HTERT RPE-1 (cell line): ENCODE results near the gene SPRR1A.

ENCODE experiments used
- in situ Hi-C: fragments of 300-500 bp; cut with MboI; formaldehyde crosslinking; loops from 4 replicates; pipeline ENCODE4 v1.14.3; 2020; ENCODE audit warnings: low sequenced_read_pairs

The SPRR1A gene

GRCh38 chr1:153025797-153026196 lies 41.9 kb downstream of the SPRR1A start:
- in situ Hi-C loops, result no loop called here

- in situ Hi-C loops, result no loop called here
Measured at GRCh38 chr1:153028766-153029165, 44.9 kb downstream of the SPRR1A start.

GRCh38 chr1:153030895-153031294 lies 47.0 kb downstream of the SPRR1A start, which contains the start of gene SPRR1B:
Gene SPRR1B (plus strand): TSS chr1:153031203. CDS start chr1:153032346, 1,143 bp downstream.
- in situ Hi-C loops, result no loop called here

GRCh38 chr1:153032073-153032472 lies 48.2 kb downstream of the SPRR1A start:
- in situ Hi-C loops, result no loop called here

- in situ Hi-C loops, result no loop called here
Measured at GRCh38 chr1:153032677-153033308, 48.9 kb downstream of the SPRR1A start.

- in situ Hi-C loops, result no loop called here
Measured at GRCh38 chr1:153035211-153035610, 51.3 kb downstream of the SPRR1A start.
